AG09319 (cell line): Measurements from ENCODE around the gene HSD17B14.

ENCODE experiments used
- DNase-seq: peaks from one replicate; pipeline ENCODE4 v3.0.0-alpha.2; 2010; ENCODE audit warnings: low read depth; ENCODE audit errors: extremely low read depth
- TF ChIP-seq, protein P1 (sequence below): IDR thresholded peaks from 2 replicates; pipeline ENCODE4 v1.5.1; 2011; ENCODE audit warnings: low read depth, mild to moderate bottlenecking, inconsistent platforms, low read length, moderate library complexity

Gene HSD17B14

DNA sequence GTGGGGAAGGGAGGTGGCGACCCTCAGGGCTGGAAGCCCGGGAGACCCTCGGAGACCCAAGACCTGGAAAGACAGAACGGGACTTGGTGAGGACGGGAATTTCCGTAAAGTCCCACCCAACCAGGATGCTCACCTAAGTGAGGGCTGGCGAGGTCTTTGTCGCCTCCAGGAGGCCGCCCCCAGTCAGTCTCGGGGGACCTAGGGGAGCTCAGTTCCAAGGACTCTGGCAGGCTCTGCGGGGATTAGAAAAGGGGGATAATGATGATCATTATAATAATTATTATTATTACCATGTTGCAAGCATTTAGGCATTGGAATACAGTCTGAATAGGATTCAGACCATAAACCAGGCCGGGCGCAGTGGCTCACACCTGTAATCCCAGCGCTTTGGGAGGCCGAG, 9.1 kb upstream of the HSD17B14 start:
- no peak for DNase-seq

DNA sequence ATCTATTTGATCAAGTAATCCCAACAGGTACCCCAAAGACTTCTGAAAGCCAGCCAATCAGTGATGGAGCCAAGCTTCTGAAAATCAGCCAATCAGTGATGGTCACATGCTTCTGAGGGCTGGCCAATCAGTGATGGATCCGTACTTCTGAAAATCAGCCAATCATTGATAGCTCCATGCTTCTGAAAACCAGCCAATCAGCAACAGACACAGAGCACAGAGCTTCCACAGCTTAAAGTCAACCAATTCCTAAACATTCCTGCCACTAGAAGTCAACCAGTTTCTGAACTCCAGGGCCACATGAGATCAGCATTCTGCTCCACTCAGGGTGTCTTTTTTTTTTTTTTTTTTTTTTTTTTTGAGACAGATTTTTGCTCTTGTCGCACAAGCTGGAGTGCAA, 8.2 kb upstream of the HSD17B14 start:
- DNase-seq: no peak
- TF ChIP-seq, protein P1, sequence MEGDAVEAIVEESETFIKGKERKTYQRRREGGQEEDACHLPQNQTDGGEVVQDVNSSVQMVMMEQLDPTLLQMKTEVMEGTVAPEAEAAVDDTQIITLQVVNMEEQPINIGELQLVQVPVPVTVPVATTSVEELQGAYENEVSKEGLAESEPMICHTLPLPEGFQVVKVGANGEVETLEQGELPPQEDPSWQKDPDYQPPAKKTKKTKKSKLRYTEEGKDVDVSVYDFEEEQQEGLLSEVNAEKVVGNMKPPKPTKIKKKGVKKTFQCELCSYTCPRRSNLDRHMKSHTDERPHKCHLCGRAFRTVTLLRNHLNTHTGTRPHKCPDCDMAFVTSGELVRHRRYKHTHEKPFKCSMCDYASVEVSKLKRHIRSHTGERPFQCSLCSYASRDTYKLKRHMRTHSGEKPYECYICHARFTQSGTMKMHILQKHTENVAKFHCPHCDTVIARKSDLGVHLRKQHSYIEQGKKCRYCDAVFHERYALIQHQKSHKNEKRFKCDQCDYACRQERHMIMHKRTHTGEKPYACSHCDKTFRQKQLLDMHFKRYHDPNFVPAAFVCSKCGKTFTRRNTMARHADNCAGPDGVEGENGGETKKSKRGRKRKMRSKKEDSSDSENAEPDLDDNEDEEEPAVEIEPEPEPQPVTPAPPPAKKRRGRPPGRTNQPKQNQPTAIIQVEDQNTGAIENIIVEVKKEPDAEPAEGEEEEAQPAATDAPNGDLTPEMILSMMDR: no peak; the same call in 1 of the 2 replicates

More for the DNA sequence above, 9.1 kb upstream of the HSD17B14 start:
- TF ChIP-seq, protein P1: no peak

DNA sequence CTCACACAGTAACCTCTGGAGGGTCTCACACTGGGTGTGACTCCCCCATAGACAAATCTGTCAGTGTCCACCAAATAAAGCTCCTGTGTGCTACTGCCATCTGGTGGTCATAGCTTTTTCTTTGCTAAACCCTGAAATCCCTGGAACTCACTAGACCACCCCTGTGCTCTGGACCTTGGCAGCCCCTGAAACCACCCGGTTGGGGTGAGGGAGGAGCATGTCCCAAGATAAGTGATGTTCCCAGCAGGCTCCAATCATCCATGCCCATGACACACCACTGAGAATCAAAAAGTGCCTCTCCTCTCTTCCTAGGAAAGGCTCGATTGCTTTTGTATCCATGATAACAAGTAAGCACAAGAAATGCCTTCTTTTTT, 6.5 kb upstream of the HSD17B14 start:
- no peak for DNase-seq
- TF ChIP-seq, protein P1: peak; percentile 77

DNA sequence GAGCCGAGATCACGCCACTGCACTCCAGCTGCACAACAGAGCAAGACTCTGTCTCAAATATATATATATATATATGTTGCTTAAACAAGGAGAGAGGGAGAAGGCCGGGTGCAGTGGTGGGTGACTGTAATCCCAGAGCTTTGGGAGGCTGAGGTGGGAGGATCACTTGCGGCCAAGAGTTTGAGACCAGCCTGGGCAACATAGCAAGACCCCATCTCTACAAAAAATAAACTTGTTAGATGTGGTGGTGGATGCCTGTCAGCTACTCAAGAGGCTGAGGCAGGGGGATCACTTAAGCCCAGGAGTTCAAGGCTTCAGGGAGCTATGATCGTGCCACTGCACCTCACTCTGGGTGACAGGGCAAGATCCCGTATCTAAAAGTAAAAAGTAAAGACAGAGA, 5.3 kb upstream of the HSD17B14 start:
- DNase-seq: no peak
- TF ChIP-seq, protein P1: no peak

DNA sequence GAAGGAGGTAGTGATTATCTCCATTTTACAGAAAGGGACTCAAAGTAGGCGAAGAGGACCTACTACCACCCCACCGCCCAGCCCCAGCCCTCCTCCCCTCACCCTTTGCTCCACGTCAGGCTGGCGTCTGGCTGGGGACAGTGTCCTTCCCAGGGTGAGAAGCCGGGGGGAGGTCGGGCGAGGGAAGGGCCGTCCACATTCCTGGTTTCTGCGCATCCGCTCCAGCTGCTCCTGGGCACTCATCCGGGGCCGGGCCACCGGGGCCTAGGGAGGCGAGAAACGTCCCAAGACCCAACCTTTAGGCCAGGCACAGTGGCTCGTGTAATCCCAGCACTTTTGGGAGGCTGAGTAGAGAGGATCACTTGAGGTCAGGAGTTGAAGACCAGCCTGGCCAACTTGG, 4.8 kb upstream of the HSD17B14 start:
- TF ChIP-seq, protein P1: no peak
- no peak for DNase-seq

DNA sequence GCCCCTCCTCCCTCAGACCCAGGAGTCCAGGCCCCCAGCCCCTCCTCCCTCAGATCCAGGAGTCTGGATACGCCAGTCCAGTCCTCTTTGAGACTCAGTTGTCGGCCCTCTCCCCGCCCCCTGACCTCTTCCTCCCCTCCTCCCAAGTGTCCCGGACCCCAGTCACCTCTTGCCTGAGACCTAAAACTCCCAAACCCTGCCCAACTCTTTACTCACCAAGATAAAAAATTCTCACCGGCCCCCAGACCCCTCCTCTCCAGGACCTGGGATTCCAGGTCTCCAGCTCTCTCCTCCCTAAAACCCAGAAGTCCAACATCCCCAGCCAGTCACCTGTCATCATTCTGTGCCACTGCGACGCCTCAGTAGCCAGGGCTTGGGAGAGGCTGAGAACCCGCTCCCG, 1.4 kb upstream of the HSD17B14 start:
- DNase-seq: no peak

DNA sequence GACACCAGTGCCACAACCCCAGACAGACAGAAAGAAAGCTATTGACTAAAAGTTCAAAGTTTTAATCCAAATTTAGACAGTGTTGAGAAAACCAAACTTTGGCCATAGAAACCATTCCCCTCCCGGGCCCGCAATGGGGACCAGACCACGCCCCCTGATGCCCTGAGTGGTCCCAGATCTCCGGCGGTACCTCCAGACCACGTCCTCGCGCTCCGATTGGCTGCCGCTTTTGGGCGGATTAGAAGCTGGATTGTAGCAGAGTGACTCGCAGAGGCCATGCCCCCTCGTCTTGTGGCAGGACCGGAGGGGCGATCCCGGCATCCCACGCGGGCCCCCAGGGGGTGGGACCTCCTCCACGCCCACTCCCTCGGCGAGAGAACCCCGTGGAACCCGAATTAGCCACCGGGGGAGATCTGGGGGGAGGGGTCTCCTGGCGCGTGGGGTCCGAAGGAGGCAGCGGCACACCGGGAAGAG, 797 bp upstream of the HSD17B14 start:
- TF ChIP-seq, protein P1: no peak
- DNase-seq: peak; percentile 44

More for the DNA sequence above, 1.4 kb upstream of the HSD17B14 start:
- TF ChIP-seq, protein P1: no peak

DNA sequence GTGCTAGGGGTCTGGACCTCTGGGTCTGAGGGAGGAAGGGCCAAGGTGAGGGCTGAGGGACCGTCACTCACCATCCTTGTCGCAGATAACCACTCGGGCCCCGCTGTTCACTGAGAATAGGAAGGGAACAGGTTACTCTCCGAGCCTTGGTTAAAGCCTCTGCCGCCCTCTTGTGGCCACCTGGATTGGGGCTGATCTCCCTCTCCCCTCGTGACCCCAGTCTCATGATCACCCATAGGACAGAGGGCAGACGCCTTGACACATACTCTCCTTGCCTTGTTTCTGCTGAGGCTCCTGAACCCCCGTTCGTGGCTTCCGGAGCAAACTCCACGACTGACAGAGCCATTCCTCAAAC, 580 bp downstream of the HSD17B14 start:
- TF ChIP-seq, protein P1: peak; percentile 96
- peak; percentile 62 for DNase-seq
